HepG2 (cell line): ENCODE results near the gene MFN2. TPM values are rescaled to one million over a fixed set of nuclear protein-coding genes. Genes with fewer than 3 reads are reported as not detected.

ENCODE experiments used
- ATF7-NPFF ChIP-seq: sonication (generic); formaldehyde crosslinking; IDR thresholded peaks from 2 replicates; pipeline ENCODE4 v1.8.1; 2023; ENCODE audit warnings: mild to moderate bottlenecking, low read depth, missing genetic modification reagents, moderate library complexity
- BCL6 ChIP-seq: IDR thresholded peaks from 2 replicates; pipeline ENCODE4 v1.6.1; 2016; ENCODE audit warnings: missing genetic modification reagents, missing compliant biosample characterization
- CENPX ChIP-seq: sonication (generic); formaldehyde crosslinking; IDR thresholded peaks from 2 replicates; pipeline ENCODE4 v1.9.0; 2021; ENCODE audit warnings: mild to moderate bottlenecking, missing genetic modification reagents, moderate library complexity
- HIVEP1 ChIP-seq: sonication (generic); formaldehyde crosslinking; IDR thresholded peaks from 2 replicates; pipeline ENCODE4 v1.4.0; 2020; ENCODE audit warnings: mild to moderate bottlenecking, missing genetic modification reagents
- KLF15 ChIP-seq: sonication (generic); formaldehyde crosslinking; IDR thresholded peaks from 2 replicates; pipeline ENCODE4 v1.8.1; 2023; ENCODE audit warnings: borderline replicate concordance, mild to moderate bottlenecking, inconsistent platforms, missing genetic modification reagents, mixed read lengths
- MAF1 ChIP-seq: sonication (generic); formaldehyde crosslinking; IDR thresholded peaks from 2 replicates; pipeline ENCODE4 v1.5.0; 2020; ENCODE audit warnings: missing genetic modification reagents, borderline replicate concordance
- MAFG ChIP-seq: sonication (generic); formaldehyde crosslinking; IDR thresholded peaks from 2 replicates; pipeline ENCODE4 v1.5.1; 2020; ENCODE audit warnings: mild to moderate bottlenecking, missing genetic modification reagents
- MZF1 ChIP-seq: sonication (generic); formaldehyde crosslinking; IDR thresholded peaks from 2 replicates; pipeline ENCODE4 v1.8.1; 2023; ENCODE audit warnings: mild to moderate bottlenecking, missing genetic modification reagents, borderline replicate concordance
- PHF5A ChIP-seq: IDR thresholded peaks from one replicate; pipeline ENCODE4 v1.6.1; 2018; ENCODE audit warnings: low read depth, missing genetic modification reagents; ENCODE audit not compliant: unreplicated experiment
- RBAK ChIP-seq: sonication (generic); formaldehyde crosslinking; IDR thresholded peaks from 2 replicates; pipeline ENCODE4 v1.5.1; 2020; ENCODE audit warnings: mild to moderate bottlenecking, missing genetic modification reagents
- RBFOX2 ChIP-seq: fragments of 200-400 bp; formaldehyde crosslinking; IDR thresholded peaks from 2 replicates; pipeline ENCODE4 v1.6.1; 2017; ENCODE audit warnings: low read depth, mild to moderate bottlenecking, low read length
- REPIN1 ChIP-seq: sonication (generic); formaldehyde crosslinking; IDR thresholded peaks from 2 replicates; pipeline ENCODE4 v1.8.0; 2022; ENCODE audit warnings: missing genetic modification reagents, low read depth, mild to moderate bottlenecking, borderline replicate concordance
- RFXANK ChIP-seq: IDR thresholded peaks from 2 replicates; pipeline ENCODE4 v1.6.1; 2016
- RXRA ChIP-seq: sonication (generic); formaldehyde crosslinking; IDR thresholded peaks from 2 replicates; pipeline ENCODE4 v1.5.1; 2020; ENCODE audit warnings: missing genetic modification reagents
- SRF ChIP-seq: IDR thresholded peaks from 2 replicates; pipeline ENCODE4 v1.6.1; 2011; ENCODE audit warnings: mild to moderate bottlenecking, low read depth, low read length, moderate library complexity
- TAF15 ChIP-seq: fragments of 200-400 bp; formaldehyde crosslinking; IDR thresholded peaks from one replicate; pipeline ENCODE4 v1.6.1; 2018; ENCODE audit warnings: mild to moderate bottlenecking, low read depth, low read length; ENCODE audit not compliant: poor library complexity, severe bottlenecking
- YEATS2 ChIP-seq: sonication (generic); formaldehyde crosslinking; IDR thresholded peaks from 2 replicates; pipeline ENCODE4 v1.4.0; 2020; ENCODE audit warnings: missing genetic modification reagents, borderline replicate concordance
- ZFP36 ChIP-seq: fragments of 150-350 bp; IDR thresholded peaks from 2 replicates; pipeline ENCODE4 v1.6.1; 2018; ENCODE audit warnings: borderline replicate concordance, low read length, low read depth; ENCODE audit not compliant: partially characterized antibody
- ZFP41 ChIP-seq: sonication (generic); formaldehyde crosslinking; IDR thresholded peaks from 2 replicates; pipeline ENCODE4 v1.4.0; 2020; ENCODE audit warnings: mild to moderate bottlenecking, missing genetic modification reagents, borderline replicate concordance
- ZKSCAN5 ChIP-seq: sonication (generic); formaldehyde crosslinking; IDR thresholded peaks from 2 replicates; pipeline ENCODE4 v1.5.1; 2020; ENCODE audit warnings: mild to moderate bottlenecking, missing genetic modification reagents
- ZNF275 ChIP-seq: sonication (generic); formaldehyde crosslinking; IDR thresholded peaks from 2 replicates; pipeline ENCODE4 v1.8.0; 2022; ENCODE audit warnings: missing genetic modification reagents, mild to moderate bottlenecking, inconsistent platforms, borderline replicate concordance
- ZNF317 ChIP-seq: sonication (generic); formaldehyde crosslinking; IDR thresholded peaks from 2 replicates; pipeline ENCODE4 v1.5.0; 2020; ENCODE audit warnings: mild to moderate bottlenecking, missing genetic modification reagents
- ZNF44 ChIP-seq: sonication (generic); formaldehyde crosslinking; IDR thresholded peaks from 2 replicates; pipeline ENCODE4 v1.5.1; 2020; ENCODE audit warnings: mild to moderate bottlenecking, missing genetic modification reagents
- ZNF510 ChIP-seq: sonication (generic); formaldehyde crosslinking; IDR thresholded peaks from 2 replicates; pipeline ENCODE4 v1.4.0; 2020; ENCODE audit warnings: low read depth, mild to moderate bottlenecking, missing genetic modification reagents
- ZNF589 ChIP-seq: sonication (generic); formaldehyde crosslinking; conservative IDR thresholded peaks from 2 replicates; pipeline ENCODE4 v1.8.0; 2022; ENCODE audit warnings: mild to moderate bottlenecking, moderate library complexity, missing genetic modification reagents
- ZNF709 ChIP-seq: sonication (generic); formaldehyde crosslinking; IDR thresholded peaks from 2 replicates; pipeline ENCODE4 v1.5.0; 2020; ENCODE audit warnings: mild to moderate bottlenecking, missing genetic modification reagents
- ZNF772 ChIP-seq: sonication (generic); formaldehyde crosslinking; IDR thresholded peaks from 2 replicates; pipeline ENCODE4 v1.5.0; 2020; ENCODE audit warnings: mild to moderate bottlenecking, missing genetic modification reagents
- polyA plus RNA-seq, 8 experiments: library from polyadenylated mRNA; depleted of rRNA in 3 of 8; stranded (reverse) in 7 of 8; unstranded in 1 of 8; fragments of >200 nt; fragmentation: Illumina TruSeq in 4 of 8; extraction: Trizol in 4 of 8; gene quantifications; 2 replicates each; pipeline versions ENCODE4 v1.2.1 to v1.2.3, GENCODE V29; 2011 to 2016; ENCODE audit warnings: low read depth in 4 of 8, missing spikeins in 1 of 8, mixed read lengths in 1 of 8; ENCODE audit not compliant: insufficient read depth in 1 of 8
- total RNA-seq, 5 experiments: library from RNA; depleted of rRNA; stranded (reverse); fragments of >200 nt; fragmentation: Illumina TruSeq; extraction: Trizol; gene quantifications; 2 replicates each; pipeline ENCODE4 v1.2.3, GENCODE V29; 2016; ENCODE audit warnings: low read depth in 1 of 5
- TF ChIP-seq, protein P1 (sequence below): sonication (generic); formaldehyde crosslinking; conservative IDR thresholded peaks from 2 replicates; pipeline ENCODE4 v1.8.1; 2023; ENCODE audit warnings: missing genetic modification reagents

The MFN2 gene
- total and polyA plus RNA-seq, 2 of the 13 experiments (the other 11 are each of a cell fraction or from before 2014, with no cell fraction given): 38.7 to 60.9 TPM

GRCh38 chr1:11934302-11935056, 45.8 kb upstream of the MFN2 start, which contains the start of gene PLOD1 (continued):
- TF ChIP-seq BCL6 (peak; percentile 49; the same call in 1 of the 2 replicates), SRF (peak; percentile 98), CENPX (CRISPR knock-in tag) (no peak), MAFG (CRISPR knock-in tag) (no peak), ZNF709 (CRISPR knock-in tag) (peak; percentile 59), KLF15 (CRISPR knock-in tag) (no peak), HIVEP1 (CRISPR knock-in tag) (peak; percentile 58; the same call in 1 of the 2 replicates), MAF1 (peak; percentile 67; the same call in 1 of the 2 replicates), ZNF275 (CRISPR knock-in tag) (no peak), ZNF317 (CRISPR knock-in tag) (no peak), ZNF772 (CRISPR knock-in tag) (peak; percentile 76; the same call in 1 of the 2 replicates), ZNF510 (no peak), PHF5A (CRISPR knock-in tag) (peak; percentile 40), ZNF589 (CRISPR knock-in tag) (peak; percentile 93), RXRA (CRISPR knock-in tag) (peak; percentile 23; the same call in 1 of the 2 replicates), ZNF44 (CRISPR knock-in tag) (peak; percentile 60; the same call in 1 of the 2 replicates), ZFP36 (no peak), REPIN1 (peak; percentile 90; the same call in 1 of the 2 replicates), MZF1 (CRISPR knock-in tag) (no peak), RBAK (no peak), RBFOX2 (peak; percentile 89), YEATS2 (0 out of 2 replicates have a peak, but pooled peaks have one; percentile 42), ZFP41 (0 out of 2 replicates have a peak, but pooled peaks have one; percentile 49), RFXANK (no peak), ATF7-NPFF (CRISPR knock-in tag) (peak; percentile 77; the same call in 1 of the 2 replicates), ZKSCAN5 (CRISPR knock-in tag) (no peak), TAF15 (no peak)
- TF ChIP-seq, protein P1, sequence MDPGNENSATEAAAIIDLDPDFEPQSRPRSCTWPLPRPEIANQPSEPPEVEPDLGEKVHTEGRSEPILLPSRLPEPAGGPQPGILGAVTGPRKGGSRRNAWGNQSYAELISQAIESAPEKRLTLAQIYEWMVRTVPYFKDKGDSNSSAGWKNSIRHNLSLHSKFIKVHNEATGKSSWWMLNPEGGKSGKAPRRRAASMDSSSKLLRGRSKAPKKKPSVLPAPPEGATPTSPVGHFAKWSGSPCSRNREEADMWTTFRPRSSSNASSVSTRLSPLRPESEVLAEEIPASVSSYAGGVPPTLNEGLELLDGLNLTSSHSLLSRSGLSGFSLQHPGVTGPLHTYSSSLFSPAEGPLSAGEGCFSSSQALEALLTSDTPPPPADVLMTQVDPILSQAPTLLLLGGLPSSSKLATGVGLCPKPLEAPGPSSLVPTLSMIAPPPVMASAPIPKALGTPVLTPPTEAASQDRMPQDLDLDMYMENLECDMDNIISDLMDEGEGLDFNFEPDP (CRISPR knock-in tag): no peak
